Measurements from ENCODE around the gene TMEM150B.

DNA sequence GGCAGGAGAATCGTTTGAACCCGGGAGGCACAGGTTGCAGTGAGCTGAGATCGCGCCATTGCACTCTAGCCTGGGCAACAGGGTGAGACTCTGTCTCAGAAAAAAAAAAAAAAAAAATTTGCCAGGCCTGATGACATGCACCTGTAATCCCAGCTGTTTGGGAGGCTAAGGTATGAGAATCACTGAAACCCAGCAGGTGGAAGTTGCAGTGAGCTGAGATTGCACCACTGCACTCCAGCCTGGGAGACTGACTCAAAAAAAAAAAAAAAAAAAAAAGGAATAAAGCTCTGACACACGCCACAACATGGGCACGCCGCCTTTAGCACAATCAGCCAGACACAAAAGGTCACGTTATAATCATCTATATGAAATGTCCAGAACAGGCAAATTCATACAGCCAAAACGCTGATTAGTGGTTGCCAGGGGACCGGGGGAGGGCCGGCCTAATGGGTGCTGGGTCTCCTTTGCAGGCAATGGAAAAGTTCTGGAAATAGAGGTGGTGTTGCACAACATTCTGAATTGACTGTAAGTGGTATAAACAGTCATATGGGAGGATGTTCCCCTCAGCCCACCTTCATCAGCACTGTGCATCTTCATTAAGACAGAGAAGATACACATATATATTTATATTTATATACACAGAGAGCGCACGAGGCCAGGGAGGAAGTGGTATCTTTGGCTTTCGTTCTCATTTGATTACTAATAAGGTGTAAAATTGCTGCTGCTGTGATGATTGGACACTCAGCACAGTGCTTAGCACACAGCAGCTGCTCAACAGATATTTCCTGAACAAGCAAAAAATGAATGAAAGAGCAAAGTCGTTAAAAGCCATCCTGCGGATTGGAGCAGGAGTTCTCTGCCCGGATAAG lies 49.1 kb downstream of the TMEM150B start:
- TF ChIP-seq, protein P1, sequence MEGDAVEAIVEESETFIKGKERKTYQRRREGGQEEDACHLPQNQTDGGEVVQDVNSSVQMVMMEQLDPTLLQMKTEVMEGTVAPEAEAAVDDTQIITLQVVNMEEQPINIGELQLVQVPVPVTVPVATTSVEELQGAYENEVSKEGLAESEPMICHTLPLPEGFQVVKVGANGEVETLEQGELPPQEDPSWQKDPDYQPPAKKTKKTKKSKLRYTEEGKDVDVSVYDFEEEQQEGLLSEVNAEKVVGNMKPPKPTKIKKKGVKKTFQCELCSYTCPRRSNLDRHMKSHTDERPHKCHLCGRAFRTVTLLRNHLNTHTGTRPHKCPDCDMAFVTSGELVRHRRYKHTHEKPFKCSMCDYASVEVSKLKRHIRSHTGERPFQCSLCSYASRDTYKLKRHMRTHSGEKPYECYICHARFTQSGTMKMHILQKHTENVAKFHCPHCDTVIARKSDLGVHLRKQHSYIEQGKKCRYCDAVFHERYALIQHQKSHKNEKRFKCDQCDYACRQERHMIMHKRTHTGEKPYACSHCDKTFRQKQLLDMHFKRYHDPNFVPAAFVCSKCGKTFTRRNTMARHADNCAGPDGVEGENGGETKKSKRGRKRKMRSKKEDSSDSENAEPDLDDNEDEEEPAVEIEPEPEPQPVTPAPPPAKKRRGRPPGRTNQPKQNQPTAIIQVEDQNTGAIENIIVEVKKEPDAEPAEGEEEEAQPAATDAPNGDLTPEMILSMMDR (IDR thresholded peaks at IDR 0.05; ENCODE audit: low read length): no peak
- no peak for TF ChIP-seq EZH2 (IDR thresholded peaks at IDR 0.05; ENCODE audit: borderline replicate concordance, low read length)

All from OCI-LY1 (cell line).